SJCRH30 (cell line): Measurements from ENCODE around the gene SHISA9. TPM values are rescaled to one million over a fixed set of nuclear protein-coding genes. Genes with fewer than 3 reads are reported as not detected.

ENCODE experiments used
- DNase-seq, 2 experiments: peaks; one replicate each; pipeline ENCODE4 v3.0.0-alpha.2; 2015 to 2020
- H3K27ac ChIP-seq: fragments of 250-450 bp; sonication (Bioruptor Pico); 2 replicates; pipeline ENCODE4 v1.5.1; 2020; ENCODE audit warnings: mild to moderate bottlenecking, moderate library complexity
- H3K27me3 ChIP-seq: fragments of 250-450 bp; sonication (Bioruptor Pico); 2 replicates; pipeline ENCODE4 v1.5.1; 2020; ENCODE audit warnings: mild to moderate bottlenecking, moderate library complexity
- H3K36me3 ChIP-seq: fragments of 250-450 bp; sonication (Bioruptor Pico); 2 replicates; pipeline ENCODE4 v1.5.1; 2020; ENCODE audit warnings: mild to moderate bottlenecking, moderate library complexity
- H3K4me1 ChIP-seq: fragments of 250-450 bp; sonication (Bioruptor Pico); 2 replicates; pipeline ENCODE4 v1.5.1; 2020; ENCODE audit warnings: mild to moderate bottlenecking, moderate library complexity
- H3K4me3 ChIP-seq: fragments of 250-450 bp; sonication (Bioruptor Pico); 2 replicates; pipeline ENCODE4 v1.5.1; 2020; ENCODE audit warnings: mild to moderate bottlenecking, moderate library complexity
- H3K9me3 ChIP-seq: fragments of 250-450 bp; sonication (Bioruptor Pico); replicated peaks from 2 replicates; pipeline ENCODE4 v1.5.1; 2020; ENCODE audit warnings: mild to moderate bottlenecking, moderate library complexity
- total RNA-seq: library from RNA; depleted of rRNA; stranded (reverse); fragments of >200 nt; shearing (Covaris generic); gene quantifications from 2 replicates; pipeline ENCODE4 v1.2.3, GENCODE V29; 2014

The SHISA9 gene
- total RNA-seq, 1 experiment from 2014 or later = not detected

DNA sequence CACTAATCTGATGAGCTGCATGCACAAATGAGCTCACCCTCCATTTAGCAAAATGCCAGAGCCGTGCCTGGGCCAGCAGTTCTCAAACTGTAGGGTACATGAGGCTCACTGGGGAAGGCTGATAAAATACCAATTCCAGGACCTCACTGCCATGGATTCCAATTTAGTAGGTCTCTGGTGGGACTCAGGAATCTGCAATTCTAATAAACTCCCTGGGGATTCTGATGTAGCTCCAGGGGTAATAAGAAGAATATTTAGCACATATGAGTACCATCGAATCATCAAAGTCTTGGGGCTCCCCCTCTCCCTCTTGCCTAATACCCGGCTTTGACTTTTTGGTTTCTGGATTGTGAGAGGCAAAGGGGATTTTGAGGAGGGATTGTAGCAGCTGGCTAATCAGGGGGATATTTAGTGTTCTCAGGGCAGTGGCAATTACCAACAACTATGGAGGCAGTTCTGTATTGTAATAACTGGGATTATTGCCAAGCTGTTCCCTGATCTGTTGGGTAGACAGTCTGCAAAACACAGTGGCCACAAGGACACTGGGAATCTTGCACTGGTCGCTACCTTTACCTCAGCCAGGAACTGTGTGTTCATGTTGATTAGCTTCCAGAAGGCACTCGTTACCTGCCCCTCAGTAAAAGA lies 140.4 kb downstream of the SHISA9 start:
- Histone ChIP-seq H3K4me1 (no peaks in the 10 kb centered on the region), H3K27me3 (no peaks in the 10 kb centered on the region), H3K27ac (no peak overlapping the region), H3K9me3 (no peaks in the 10 kb centered on the region), H3K36me3 (no peaks in the 10 kb centered on the region), H3K4me3 (no peak overlapping the region)
- DNase-seq = no peak

DNA sequence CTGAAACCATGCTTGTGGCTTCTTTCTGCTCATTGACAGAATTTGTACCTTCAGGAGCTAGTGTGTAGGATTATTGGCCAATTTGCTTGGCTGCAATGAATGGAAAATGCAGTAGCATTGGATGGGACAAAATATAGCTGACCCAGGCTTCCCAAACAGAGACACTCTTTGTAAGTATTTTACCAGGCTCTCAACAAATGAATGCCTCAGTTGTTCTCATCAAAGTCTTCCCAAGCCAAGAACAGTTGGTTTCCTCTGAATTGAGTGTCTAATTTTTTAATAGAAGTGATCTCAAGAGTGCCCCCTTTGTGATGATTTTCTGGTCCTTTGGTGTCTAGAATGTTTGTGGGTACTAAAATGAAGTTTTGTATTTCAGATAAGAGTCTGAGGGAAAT lies 140.9 kb downstream of the SHISA9 start:
- Histone ChIP-seq H3K36me3 (no peaks in the 10 kb centered on the region), H3K4me3 (no peak overlapping the region), H3K9me3 (no peaks in the 10 kb centered on the region), H3K27ac (no peak overlapping the region), H3K27me3 (no peaks in the 10 kb centered on the region), H3K4me1 (no peaks in the 10 kb centered on the region)
- DNase-seq = no peak

DNA sequence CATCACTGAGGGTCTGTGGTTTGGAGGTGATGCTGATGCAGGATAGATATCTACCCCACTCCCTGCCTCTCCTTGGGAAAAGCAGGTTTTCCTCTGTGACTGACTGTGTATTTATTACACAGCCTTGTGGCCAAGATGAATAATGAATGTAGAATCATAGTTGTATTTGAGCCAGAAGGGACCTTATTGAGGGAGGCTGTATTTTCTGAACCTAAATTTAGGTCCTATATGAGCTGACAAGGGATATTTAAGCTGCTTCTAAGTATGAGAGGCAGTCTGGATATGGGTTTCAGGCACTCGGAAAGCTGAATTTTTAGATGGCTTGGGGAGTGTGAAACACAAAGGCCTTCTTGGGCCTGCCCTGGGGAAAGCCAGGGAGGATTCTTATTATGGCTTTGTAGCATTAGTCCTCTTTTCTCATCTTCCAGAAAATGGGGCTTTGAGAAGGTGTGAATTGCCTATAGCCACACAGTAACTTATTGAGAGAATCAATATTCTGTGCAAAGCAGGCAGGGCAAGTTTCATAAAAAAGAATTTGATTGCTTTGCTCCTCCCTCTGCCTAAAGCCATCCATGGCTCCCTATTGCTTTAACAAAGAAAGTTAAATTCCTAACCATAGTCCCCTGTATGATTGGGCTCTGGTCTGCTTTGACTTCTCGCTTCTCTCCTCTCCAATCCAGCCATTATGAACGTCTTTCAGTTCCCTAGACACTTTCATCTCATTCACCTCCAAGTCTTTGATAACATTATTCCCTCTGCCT lies 144.8 kb downstream of the SHISA9 start:
- H3K27ac ChIP-seq = no peak overlapping the region
- no peaks in the 10 kb centered on the region for H3K4me1 ChIP-seq
- H3K9me3 ChIP-seq = no peaks in the 10 kb centered on the region
- H3K4me3 ChIP-seq = no peak overlapping the region
- no peaks in the 10 kb centered on the region for H3K36me3 ChIP-seq
- no peaks in the 10 kb centered on the region for H3K27me3 ChIP-seq
- no peak for DNase-seq

DNA sequence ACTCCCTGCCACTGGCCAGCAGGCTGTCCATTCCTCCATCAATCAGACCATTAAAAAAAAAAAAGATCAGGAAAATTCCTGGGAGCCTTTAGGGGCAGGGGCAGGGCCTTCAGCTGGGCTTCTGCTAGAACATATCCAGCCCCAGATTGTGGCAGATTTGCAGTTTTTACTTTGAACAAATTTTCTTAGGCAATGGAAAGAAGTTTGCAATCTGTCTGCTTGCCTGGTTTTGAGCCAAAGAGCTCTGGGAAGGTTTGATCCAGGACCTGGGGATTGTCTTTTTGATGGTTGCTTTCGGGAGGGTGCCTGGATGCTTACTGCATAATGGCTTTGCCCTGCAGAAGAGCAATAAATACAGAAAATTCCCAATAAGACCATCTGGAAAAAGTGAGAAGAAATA lies 145.9 kb downstream of the SHISA9 start:
- H3K27me3 ChIP-seq = no peaks in the 10 kb centered on the region
- no peak overlapping the region for H3K27ac ChIP-seq
- H3K4me3 ChIP-seq = no peak overlapping the region
- no peak for DNase-seq
- H3K4me1 ChIP-seq = no peaks in the 10 kb centered on the region
- H3K36me3 ChIP-seq = no peaks in the 10 kb centered on the region
- H3K9me3 ChIP-seq = no peaks in the 10 kb centered on the region

DNA sequence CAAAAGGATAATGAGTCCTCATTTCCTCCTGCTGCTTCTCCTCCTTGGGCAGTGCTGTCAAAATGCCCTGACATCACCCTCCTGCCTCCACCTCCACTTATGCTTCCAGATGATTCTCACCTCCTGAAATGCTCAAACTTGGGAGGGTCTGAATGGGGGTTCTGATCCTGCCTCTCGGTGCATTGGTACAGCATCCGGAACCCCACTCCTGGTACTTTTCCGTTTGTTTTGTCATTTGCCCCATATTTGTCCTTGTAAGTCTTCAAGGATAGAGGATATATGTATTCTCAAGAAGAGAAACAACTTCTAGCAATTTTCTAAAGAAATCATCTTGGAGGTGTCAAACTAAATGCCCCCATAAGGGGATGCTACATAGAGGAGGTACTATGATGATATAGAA lies 148.3 kb downstream of the SHISA9 start:
- no peaks in the 10 kb centered on the region for H3K9me3 ChIP-seq
- H3K27ac ChIP-seq = no peak overlapping the region
- H3K27me3 ChIP-seq = no peaks in the 10 kb centered on the region
- no peaks in the 10 kb centered on the region for H3K36me3 ChIP-seq
- H3K4me3 ChIP-seq = no peak overlapping the region
- no peaks in the 10 kb centered on the region for H3K4me1 ChIP-seq
- DNase-seq = no peak

DNA sequence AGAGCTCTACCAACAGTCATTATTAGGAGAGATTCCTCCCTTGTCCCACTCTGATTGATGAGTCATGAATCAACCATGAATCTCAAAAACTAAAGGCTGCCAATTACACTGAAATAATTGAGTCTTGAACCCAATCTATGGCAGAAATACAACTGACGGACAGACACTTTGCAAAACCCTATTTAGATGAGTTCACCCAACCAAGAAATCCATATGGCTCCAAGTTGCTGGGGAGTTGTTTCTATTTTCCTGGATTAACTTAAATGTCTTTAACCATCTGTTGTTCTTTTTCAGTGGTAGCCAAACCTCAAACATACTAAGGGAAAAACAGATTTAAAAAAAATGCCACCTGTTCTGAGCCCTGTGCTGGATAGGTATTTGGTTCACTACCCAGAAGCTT lies 151.0 kb downstream of the SHISA9 start:
- H3K4me3 ChIP-seq = no peak overlapping the region
- no peaks in the 10 kb centered on the region for H3K4me1 ChIP-seq
- H3K9me3 ChIP-seq = no peaks in the 10 kb centered on the region
- H3K27ac ChIP-seq = no peak overlapping the region
- H3K27me3 ChIP-seq = no peaks in the 10 kb centered on the region
- DNase-seq = no peak
- no peaks in the 10 kb centered on the region for H3K36me3 ChIP-seq

DNA sequence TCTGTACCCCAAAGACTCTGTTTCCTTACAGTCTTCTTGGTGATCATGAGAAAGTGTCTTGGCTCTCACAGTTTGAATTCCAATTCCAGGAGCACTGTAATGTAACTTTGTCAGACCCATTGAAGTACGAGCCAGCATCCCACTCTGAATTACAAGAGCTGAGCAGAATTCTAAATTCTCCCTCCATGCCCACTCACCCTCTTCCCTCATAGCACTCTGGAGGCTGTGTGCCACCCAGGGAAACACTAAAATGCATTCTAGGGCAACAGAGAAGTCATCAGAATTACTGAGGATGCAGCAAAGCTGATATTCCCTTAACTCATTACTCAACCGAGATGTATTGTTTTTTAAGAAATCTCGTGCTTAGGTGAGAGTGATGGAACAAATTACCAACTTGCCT lies 154.1 kb downstream of the SHISA9 start:
- no peaks in the 10 kb centered on the region for H3K27me3 ChIP-seq
- no peaks in the 10 kb centered on the region for H3K4me1 ChIP-seq
- H3K36me3 ChIP-seq = no peaks in the 10 kb centered on the region
- no peaks in the 10 kb centered on the region for H3K9me3 ChIP-seq
- H3K4me3 ChIP-seq = no peak overlapping the region
- DNase-seq = no peak
- H3K27ac ChIP-seq = no peak overlapping the region

DNA sequence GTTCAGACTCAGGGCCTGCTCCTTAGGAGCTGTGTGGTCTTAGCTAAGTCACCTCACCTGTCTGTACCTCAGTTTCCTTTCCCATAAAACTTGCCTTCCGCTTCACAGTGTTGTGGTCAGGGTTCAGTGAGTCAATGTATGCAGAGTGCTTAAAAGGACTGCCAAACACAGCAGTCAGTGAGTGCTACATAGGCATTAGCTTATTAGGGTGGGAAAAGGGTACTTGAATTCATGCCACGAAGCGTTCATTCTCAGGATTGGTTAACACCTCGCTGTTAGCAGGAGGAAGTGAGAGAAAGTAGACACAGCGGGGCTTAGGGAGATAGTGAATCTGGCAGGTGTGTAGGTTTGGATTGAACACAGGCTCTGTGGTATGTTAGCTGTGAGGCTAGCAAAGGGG lies 155.2 kb downstream of the SHISA9 start:
- Histone ChIP-seq H3K4me3 (no peak overlapping the region), H3K4me1 (no peaks in the 10 kb centered on the region), H3K9me3 (no peaks in the 10 kb centered on the region), H3K36me3 (no peaks in the 10 kb centered on the region), H3K27me3 (no peaks in the 10 kb centered on the region), H3K27ac (no peak overlapping the region)
- no peak for DNase-seq

DNA sequence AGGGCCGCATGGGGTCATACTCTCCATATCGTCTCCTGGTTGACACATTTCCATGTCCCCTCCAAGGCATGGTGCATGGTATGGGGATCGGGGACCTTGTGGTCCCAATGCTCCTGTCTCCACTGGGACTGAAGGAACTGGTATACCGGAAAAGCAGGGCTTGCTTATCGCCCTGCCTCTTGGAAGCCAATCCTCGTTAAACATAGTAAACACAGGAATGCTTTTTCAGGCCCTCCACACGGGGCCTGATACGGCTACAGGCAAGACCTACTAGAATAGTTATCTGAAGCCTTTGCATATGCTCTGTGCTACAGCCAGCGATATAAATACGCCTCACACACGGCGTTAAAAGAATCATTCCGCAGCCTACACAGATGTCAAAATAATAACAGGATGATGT lies 159.5 kb downstream of the SHISA9 start:
- Histone ChIP-seq H3K4me1 (no peaks in the 10 kb centered on the region), H3K9me3 (no peaks in the 10 kb centered on the region)

DNA sequence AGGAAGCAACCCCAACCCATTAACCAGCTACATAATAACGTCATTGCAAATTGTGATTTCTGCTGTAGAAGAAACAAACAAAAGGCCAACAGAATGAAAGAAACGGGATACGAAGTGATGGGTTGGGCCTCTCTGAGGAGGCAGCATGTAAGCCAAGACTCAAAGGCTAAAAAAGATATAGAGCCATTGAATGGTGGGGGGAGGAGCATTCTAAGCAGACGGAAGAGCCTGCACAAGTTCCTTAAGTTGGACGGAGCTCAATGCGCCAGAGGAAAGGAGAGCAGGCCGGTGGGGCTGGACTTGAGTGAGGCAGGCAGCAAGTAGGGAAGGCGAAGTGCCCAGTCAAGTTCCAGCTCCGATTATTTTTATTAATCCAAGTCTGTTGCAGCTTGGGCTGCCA lies 160.3 kb downstream of the SHISA9 start:
- Histone ChIP-seq H3K4me1 (no peaks in the 10 kb centered on the region), H3K36me3 (no peaks in the 10 kb centered on the region), H3K27me3 (no peaks in the 10 kb centered on the region), H3K4me3 (no peak overlapping the region), H3K27ac (no peak overlapping the region), H3K9me3 (no peaks in the 10 kb centered on the region)
- no peak for DNase-seq

More for the DNA sequence above, 159.5 kb downstream of the SHISA9 start:
- no peaks in the 10 kb centered on the region for H3K27me3 ChIP-seq
- no peak overlapping the region for H3K4me3 ChIP-seq
- no peak overlapping the region for H3K27ac ChIP-seq
- H3K36me3 ChIP-seq = no peaks in the 10 kb centered on the region
- DNase-seq = no peak

DNA sequence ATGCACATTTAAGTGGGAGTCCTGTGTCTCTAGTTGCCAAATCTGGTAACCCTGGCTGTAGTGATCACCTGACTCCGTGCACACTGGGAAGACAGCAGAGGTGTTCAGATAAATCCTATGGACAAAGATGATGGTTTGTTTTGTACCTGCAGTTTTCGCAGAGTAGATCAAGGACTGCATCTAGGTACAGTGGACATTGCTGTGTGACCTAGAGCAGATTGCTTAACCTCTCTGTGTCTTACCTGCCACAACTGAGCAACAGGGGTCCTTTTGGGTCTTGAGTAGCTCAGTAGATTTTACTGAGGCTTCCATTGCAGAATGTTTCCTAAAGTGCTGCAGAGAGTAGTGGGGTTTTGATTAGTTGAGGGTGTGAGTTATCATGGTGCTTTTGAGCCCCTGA lies 160.8 kb downstream of the SHISA9 start:
- no peak overlapping the region for H3K27ac ChIP-seq
- no peaks in the 10 kb centered on the region for H3K36me3 ChIP-seq
- no peak overlapping the region for H3K4me3 ChIP-seq
- H3K9me3 ChIP-seq = no peaks in the 10 kb centered on the region
- no peaks in the 10 kb centered on the region for H3K4me1 ChIP-seq
- no peak for DNase-seq
- H3K27me3 ChIP-seq = no peaks in the 10 kb centered on the region

DNA sequence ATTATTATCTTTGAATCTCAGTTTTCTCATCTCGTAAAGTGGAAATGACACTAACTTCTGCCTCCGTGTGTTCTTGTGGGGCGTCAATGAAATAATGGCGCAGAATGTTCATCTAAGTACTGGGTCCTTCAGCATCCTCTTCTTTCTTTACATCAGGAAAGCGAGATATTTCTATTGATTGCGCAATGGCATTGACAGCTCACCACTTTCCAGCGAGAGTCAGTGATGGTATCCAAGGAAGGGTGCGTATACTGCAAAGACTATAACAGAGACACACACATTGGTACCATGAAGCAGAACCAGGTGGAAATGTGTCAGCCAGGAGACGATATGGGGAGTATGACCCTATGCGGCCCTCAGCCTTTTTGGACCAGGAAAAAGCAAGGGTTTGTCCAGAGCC lies 162.1 kb downstream of the SHISA9 start:
- Histone ChIP-seq H3K36me3 (no peaks in the 10 kb centered on the region), H3K4me1 (no peaks in the 10 kb centered on the region), H3K9me3 (no peaks in the 10 kb centered on the region), H3K4me3 (no peak overlapping the region), H3K27me3 (no peaks in the 10 kb centered on the region), H3K27ac (no peak overlapping the region)
- DNase-seq = no peak

DNA sequence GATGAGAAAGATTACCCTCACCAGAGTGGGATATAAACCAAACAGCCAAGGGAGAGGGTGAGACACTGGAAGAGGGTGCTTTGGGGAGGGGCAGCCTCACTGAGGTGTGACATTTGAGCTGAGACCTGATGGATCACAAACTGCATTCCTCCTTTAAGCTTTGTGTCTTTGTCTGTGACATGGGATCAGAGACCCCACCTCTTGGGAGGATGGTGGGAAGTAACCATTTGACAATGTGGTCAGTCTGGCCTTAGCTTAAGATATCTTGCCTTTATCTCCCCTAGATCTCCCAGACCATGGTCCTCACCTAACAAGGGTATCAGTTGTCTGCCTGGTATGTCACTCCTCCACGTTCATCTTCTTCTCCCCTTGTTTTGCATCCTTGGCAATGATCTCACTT lies 163.4 kb downstream of the SHISA9 start:
- no peaks in the 10 kb centered on the region for H3K36me3 ChIP-seq
- no peaks in the 10 kb centered on the region for H3K9me3 ChIP-seq
- no peak for DNase-seq
- H3K4me3 ChIP-seq = no peak overlapping the region
- H3K4me1 ChIP-seq = no peaks in the 10 kb centered on the region
- H3K27ac ChIP-seq = no peak overlapping the region
- no peaks in the 10 kb centered on the region for H3K27me3 ChIP-seq

DNA sequence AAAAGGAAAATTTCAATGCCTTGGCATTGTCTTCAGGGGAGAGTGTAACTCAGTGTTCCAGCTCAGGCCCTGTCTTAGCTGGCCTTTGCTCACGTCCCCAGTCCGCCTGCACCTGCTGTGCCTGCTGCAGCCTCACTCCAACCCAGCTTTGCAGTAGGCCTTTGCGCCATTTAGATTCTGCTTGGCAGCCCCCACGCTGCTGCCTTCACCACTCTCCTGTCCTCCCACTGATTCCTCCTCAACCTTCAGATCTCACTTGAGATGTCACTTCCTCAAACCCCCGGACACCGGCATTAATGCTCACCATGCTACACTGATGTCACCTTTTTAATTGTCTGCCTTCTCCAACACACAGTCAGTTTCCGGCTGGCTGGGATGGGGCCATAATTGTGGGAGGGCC lies 166.2 kb downstream of the SHISA9 start:
- Histone ChIP-seq H3K4me1 (no peaks in the 10 kb centered on the region), H3K9me3 (no peaks in the 10 kb centered on the region), H3K27ac (no peak overlapping the region), H3K27me3 (no peaks in the 10 kb centered on the region), H3K36me3 (no peaks in the 10 kb centered on the region), H3K4me3 (no peak overlapping the region)
- DNase-seq = no peak

DNA sequence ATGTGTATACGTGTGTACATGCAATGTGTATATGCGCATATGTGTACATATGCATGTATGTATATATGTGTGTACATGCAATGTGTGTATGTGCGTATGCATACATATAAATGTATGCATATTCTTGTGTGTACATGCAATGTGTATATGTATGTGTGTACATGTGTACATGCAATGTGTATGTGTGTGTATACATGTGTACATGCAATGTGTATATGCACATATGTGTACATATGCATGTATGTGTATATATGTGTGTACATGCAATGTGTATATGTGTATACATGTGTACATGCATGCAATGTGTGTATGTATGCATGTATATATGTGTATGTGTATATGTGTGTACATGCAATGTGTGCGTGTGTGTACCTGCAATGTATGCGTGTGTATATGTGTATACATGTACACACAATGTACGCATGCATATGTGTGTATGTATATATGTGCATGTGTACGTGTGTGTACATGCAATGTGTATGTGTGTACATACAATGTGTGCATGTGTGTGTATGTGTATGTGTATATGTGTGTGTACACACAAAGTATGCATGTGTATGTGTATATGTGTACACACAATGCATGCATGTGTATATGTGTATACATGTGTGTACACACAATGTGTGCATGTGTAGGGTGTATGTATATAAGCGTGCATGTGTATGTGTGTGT lies 167.7 kb downstream of the SHISA9 start:
- no peak for DNase-seq
- Histone ChIP-seq H3K9me3 (no peaks in the 10 kb centered on the region), H3K4me1 (no peaks in the 10 kb centered on the region), H3K4me3 (no peak overlapping the region), H3K27ac (no peak overlapping the region), H3K27me3 (no peaks in the 10 kb centered on the region), H3K36me3 (no peaks in the 10 kb centered on the region)
